Measurements from ENCODE around the gene ZNF148.
"Not testable (repeated sequence)": the region's sequence is repeated elsewhere in the genome, so short reads cannot be mapped to it uniquely, and the experiment has no call there.

The ZNF148 gene, protein sequence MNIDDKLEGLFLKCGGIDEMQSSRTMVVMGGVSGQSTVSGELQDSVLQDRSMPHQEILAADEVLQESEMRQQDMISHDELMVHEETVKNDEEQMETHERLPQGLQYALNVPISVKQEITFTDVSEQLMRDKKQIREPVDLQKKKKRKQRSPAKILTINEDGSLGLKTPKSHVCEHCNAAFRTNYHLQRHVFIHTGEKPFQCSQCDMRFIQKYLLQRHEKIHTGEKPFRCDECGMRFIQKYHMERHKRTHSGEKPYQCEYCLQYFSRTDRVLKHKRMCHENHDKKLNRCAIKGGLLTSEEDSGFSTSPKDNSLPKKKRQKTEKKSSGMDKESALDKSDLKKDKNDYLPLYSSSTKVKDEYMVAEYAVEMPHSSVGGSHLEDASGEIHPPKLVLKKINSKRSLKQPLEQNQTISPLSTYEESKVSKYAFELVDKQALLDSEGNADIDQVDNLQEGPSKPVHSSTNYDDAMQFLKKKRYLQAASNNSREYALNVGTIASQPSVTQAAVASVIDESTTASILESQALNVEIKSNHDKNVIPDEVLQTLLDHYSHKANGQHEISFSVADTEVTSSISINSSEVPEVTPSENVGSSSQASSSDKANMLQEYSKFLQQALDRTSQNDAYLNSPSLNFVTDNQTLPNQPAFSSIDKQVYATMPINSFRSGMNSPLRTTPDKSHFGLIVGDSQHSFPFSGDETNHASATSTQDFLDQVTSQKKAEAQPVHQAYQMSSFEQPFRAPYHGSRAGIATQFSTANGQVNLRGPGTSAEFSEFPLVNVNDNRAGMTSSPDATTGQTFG

DNA sequence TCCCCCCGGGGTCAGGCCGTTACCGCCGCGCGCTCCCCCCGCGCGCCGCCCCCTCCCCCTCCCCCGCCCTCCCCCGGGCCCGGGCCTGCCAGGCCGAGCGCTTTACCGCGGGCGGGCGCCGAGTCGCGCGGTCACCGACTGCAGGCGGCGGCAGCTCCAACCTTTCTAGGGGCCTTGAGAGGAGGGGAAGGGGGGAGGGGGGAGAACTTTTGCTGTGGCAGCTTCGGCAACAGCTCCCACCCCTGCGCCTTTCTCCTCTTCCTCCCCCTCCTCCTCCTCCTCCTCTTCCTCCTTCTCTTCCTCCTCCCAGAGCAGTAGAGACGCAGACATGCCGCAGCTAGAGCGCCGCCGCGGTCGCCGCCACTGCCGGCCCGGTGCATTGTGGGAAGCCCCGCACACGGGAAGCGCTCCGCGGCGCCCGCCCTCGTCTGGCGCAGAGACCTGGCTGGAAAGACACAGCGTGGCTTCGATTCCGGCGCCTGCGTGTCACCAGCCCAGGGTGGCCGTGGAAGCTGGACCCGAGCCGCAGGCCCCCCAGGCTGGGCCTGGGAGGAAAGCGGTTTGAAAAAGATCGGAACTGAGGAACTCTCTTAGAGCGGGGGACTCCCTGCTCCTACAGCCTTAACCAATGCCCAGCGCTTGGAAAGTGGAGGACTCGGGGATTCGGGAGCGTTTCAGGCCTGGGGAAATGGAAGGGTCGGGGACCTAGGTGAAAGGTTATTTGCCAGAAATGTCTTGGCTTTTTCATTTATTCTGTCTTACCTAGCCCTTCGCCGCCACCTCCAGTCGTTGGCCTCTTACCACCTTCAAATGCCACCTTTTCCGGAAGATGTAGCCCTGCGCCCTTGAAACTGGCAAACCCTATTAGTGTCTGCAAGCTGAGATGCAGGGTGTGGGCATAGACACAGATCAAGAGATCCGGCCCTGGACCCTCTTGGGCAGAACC is at the start of gene ZNF148:
ZNF148 (minus strand) TSS at position 330 of the 946 bp plus-strand sequence. CDS start 61,685 bp downstream, outside the sequence.
- peak; percentile 92 for DNase-seq (ENCODE audit: low spot score)

GRCh38 chr3:125418306-125418705 is 43.2 kb upstream of the ZNF148 start:
- no peak for DNase-seq (ENCODE audit: low spot score)

GRCh38 chr3:125416235-125416634 is 41.1 kb upstream of the ZNF148 start:
- no peak for DNase-seq (ENCODE audit: low spot score)

GRCh38 chr3:125414669-125415068 is 39.5 kb upstream of the ZNF148 start:
- no peak for DNase-seq (ENCODE audit: low spot score)

DNA sequence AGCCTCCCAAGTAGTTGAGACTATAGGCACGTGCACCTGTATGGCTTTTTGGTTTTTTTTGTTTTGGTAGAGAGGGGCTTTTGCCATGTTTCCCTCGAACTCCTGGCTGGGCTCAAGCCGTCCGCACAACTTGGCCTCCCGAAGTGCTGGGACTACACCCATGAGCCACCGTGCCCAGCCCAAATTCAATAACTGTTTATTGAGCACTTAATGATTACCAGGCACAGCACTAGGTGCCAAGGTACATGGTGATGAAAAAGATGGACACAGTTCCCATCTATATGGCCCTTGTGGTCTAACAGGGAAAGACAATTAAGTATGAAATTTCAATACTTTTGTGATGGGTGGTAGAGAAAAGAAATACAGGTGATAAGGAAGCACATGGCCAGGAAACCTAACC is 35.8 kb upstream of the ZNF148 start:
- no peak for DNase-seq (ENCODE audit: low spot score)

DNA sequence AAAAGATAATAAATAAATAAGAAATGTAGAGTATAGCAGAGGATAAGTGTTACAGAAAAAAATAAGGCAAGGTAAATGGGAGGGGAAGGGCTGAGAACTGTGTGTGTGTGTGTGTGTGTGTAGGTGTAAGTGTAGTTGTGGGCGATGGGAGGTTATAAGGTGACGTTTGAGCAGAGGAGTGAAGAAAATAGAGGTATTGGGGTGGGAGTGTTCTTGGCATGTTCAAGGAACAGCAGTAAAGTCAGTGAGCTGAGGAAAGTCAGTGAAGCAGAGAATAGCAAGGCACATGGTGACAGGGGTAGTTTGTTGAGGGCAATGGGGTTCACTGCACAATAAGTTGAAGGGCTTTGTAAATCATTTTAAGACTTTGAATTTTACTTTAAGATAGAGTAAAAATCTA is 30.9 kb upstream of the ZNF148 start:
- DNase-seq (ENCODE audit: low spot score): peak; percentile 75

GRCh38 chr3:125405515-125405914 is 30.4 kb upstream of the ZNF148 start:
- not testable (repeated sequence) for DNase-seq (ENCODE audit: low spot score)

DNA sequence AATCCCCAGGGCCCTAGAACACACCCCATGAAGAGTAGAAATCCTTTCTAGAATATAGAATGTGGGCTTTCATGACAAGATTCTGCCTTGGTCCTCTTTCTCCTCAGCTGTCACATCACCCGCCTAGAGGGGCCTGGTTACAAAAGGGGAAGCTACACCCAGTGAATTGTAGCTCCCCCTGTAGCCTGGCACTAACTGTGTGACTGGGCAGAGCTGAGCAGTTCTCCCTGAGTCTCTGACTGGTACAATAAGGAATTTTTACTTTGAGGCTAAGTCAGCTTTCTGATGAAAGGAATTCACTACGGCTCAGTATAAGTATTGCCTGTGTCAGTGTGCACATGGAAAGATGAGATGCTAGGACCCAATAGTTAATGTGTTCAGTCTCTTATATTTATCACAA is 28.7 kb upstream of the ZNF148 start:
- no peak for DNase-seq (ENCODE audit: low spot score)

DNA sequence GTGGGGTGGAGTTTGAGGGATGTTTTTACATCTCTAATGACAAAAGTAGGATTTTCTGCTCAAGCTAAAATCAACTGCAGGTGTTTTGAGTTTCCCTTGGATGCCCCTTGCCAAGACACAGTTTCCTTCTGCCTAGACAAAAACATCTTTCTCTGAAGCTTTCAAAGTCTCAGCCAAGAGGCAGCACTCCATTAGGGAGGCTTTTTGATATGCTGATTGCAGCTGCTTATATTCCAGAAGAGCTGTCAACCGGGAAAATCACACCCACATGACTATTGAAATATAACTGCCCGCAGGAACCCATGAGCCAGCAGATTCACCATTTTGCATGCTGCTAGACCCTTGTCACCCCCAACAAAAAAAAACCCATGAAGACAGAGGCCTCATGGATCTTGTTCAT is 27.5 kb upstream of the ZNF148 start:
- no peak for DNase-seq (ENCODE audit: low spot score)

GRCh38 chr3:125401402-125401801 is 26.3 kb upstream of the ZNF148 start:
- no peak for DNase-seq (ENCODE audit: low spot score)

- peak; percentile 7 for DNase-seq (ENCODE audit: low spot score)
These were observed 23.8 kb upstream of the ZNF148 start for GRCh38 chr3:125398952-125399351.

GRCh38 chr3:125395091-125395490 is 20.0 kb upstream of the ZNF148 start:
- DNase-seq (ENCODE audit: low spot score): no peak

DNA sequence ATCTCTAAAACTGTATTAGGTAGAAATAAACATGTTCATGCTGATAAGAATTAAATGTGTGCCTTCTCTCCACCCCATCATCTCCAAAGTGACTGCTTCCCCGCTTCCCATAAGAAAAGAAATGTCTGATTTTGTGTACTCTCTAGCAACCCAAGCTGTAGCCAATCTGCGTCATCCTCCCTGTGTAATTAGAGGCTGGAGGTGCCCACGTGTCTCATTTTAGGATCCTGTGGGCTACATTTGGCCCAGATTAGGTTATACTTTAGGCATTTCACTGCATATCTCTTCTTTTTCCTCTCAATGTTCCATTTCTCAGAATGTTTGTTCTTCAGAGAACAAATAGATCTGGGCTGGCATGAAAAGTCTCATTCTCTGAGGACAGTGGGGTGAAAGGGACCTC is 19.3 kb upstream of the ZNF148 start:
- no peak for DNase-seq (ENCODE audit: low spot score)

GRCh38 chr3:125389282-125389681 is 14.2 kb upstream of the ZNF148 start:
- DNase-seq (ENCODE audit: low spot score): no peak

DNA sequence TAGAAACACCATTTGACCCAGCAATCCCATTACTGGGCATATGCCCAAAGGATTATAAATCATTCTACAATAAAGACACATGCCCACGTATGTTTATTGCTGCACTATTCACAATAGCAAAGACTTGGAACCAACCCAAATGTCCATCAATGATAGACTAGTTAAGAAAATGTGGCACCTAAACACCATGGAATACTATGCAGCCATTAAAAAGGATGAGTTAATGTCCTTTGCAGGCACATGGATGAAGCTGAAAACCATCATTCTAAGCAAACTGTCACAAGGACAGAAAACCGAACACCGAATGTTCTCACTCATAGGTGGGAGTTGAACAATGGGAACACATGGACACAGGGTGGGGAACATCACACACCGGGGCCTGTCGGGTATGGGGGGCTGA is 13.2 kb upstream of the ZNF148 start:
- not testable (repeated sequence) for DNase-seq (ENCODE audit: low spot score)

- no peak for DNase-seq (ENCODE audit: low spot score)
These were observed 11.7 kb upstream of the ZNF148 start for GRCh38 chr3:125386811-125387210.

DNA sequence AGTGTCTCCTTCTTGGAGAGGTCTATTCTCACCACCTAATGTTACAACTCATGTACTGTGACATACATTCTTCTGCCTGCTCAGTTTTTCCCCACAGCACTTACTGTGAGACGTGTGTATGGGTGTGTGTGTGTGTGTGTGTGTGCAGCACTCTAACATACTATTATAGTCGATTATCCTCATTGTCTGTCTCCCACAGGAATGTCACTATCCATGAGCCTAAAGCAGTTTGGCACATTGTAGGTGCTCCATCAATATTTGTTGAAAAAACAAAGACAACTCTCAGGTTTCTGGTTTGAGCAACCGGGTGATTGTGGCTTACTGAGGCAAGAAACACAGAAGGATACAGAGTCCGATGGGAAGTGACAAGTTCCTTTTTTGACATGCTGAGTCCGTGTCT is 8.6 kb upstream of the ZNF148 start:
- no peak for DNase-seq (ENCODE audit: low spot score)

- no peak for DNase-seq (ENCODE audit: low spot score)
These were observed 7.2 kb upstream of the ZNF148 start for GRCh38 chr3:125382298-125382697.

DNA sequence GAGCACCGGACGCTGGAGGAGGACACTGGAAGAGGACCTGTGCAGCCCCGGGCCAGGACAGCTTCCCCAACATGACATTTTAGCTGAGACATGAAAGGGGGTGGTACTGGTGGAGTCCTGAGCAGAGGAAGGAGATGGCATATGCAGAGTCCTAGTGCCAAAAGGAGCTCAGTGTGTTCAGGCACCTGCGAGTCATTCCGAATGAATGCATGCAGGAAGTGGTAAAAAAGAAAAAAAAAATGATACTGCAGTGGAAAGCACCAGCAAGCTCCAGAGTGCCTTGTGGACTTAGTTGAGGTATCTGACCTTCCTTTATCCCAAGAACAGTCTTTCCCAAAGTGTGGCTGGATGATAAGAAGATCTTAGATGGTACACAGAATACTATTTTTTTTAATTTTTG is 6.6 kb upstream of the ZNF148 start:
- DNase-seq (ENCODE audit: low spot score): no peak

DNA sequence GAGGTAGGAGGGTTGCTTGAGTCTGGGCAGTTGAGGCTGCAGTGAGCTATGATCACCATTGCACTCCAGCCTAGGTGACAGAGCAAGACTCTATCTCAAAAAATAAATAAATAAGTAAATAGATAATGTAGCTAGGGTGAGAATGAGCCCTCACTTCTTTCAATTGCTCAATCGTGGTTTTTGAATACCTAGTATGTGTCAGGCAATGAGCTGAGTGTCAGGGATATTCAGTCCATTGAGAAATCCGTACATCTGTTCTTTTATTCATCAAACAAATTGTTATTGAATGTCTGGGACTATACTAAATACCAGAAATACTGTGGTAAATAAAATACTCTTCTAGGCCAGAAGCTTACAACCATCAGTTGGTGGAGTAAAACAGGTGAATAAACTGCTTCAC is 6.2 kb upstream of the ZNF148 start:
- DNase-seq (ENCODE audit: low spot score): no peak

DNA sequence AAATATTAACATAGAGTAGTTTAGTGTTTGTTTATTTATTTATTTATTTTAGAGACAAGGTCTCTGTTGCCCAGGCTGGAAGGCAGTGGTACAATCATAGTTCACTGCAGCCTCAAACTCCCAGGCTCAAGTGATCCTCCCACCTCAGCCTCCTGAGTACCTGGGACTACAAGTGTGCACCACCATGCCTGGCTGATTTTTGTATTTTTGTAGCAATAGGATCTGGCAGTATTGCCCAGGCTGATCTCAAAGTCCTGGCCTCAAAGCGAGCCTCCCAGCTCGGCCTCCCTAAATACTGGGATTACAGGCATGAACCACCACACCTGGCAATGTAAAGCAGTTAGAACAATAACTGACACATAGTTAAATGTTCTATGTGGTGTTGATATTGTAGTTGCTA is 4.4 kb upstream of the ZNF148 start:
- DNase-seq (ENCODE audit: low spot score): no peak

DNA sequence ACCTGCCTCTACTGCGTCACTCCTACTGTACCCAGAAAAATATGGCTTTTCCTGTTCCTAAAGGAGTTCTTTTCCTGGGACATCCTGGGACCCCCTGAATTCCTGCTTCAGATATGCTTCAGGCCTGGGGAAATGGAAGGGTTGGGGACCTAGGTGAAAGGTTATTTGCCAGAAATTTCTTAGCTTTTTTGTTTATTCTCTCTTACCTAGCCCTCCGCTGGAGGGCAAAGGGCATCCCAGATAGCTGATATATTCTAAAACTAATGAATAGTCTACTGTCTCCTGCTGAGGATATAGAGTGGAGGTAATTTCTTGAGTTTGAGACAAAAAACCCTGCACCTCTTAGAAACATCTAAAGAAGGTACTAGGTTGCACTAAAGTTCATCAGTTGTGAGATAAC is 3.6 kb upstream of the ZNF148 start:
- no peak for DNase-seq (ENCODE audit: low spot score)

Data from putamen (tissue), 1 donor.